Activated CD8-positive, alpha-beta T cell treated with anti-CD3 and anti-CD28 coated beads, Interleukin-2, amount 10 ng/mL, durations not matched to agents 7 days and 5 days (primary cell): ENCODE results near the gene GALM. TPM values are rescaled to one million over a fixed set of nuclear protein-coding genes. Genes with fewer than 3 reads are reported as not detected.
"Not testable (repeated sequence)": the region's sequence is repeated elsewhere in the genome, so short reads cannot be mapped to it uniquely, and the experiment has no call there.

Source experiments
- ATAC-seq: fragments of 150-1000 bp; cut with Tn5 transposase; one replicate; pipeline ENCODE4 v1.10.0; 2021; ENCODE audit warnings: moderate library complexity
- CTCF ChIA-PET: fragments of 350-600 bp; sonication (Branson Sonifier 250); formaldehyde crosslinking; loops from one replicate; lab custom pipeline; 2021; ENCODE audit warnings: antibody characterized with exemption; lab: Charles Lee
- POLR2A ChIA-PET: fragments of 350-600 bp; sonication (Branson Sonifier 250); formaldehyde crosslinking; loops from one replicate; lab custom pipeline; 2021; ENCODE audit warnings: antibody characterized with exemption; lab: Charles Lee
- DNase-seq: peaks from one replicate; pipeline ENCODE4 v3.0.0-alpha.2; 2020
- H3K27ac Mint-ChIP-seq: one replicate; pipeline ENCODE4 v1.8.0; 2021; ENCODE audit warnings: mild to moderate bottlenecking, mixed read lengths
- H3K27me3 Mint-ChIP-seq: one replicate; pipeline ENCODE4 v1.8.0; 2021; ENCODE audit warnings: low read depth, mixed read lengths
- H3K36me3 Mint-ChIP-seq: one replicate; pipeline ENCODE4 v1.8.0; 2021; ENCODE audit warnings: low read depth, mixed read lengths
- H3K4me1 Mint-ChIP-seq: one replicate; pipeline ENCODE4 v1.8.0; 2021; ENCODE audit warnings: low read depth, mixed read lengths
- H3K4me3 Mint-ChIP-seq: one replicate; pipeline ENCODE4 v1.8.0; 2021; ENCODE audit warnings: mild to moderate bottlenecking, mixed read lengths
- H3K9me3 Mint-ChIP-seq: one replicate; pipeline ENCODE4 v1.8.0; 2022; ENCODE audit warnings: mixed read lengths; ENCODE audit not compliant: insufficient read depth
- total RNA-seq, 2 experiments: library from RNA; stranded (reverse); gene quantifications; one replicate each; pipeline ENCODE4 v1.2.3, GENCODE V29; 2021

Gene GALM
- total RNA-seq, 2 experiments from 2014 or later, result 27.6 TPM

- DNase-seq (peak; percentile 63), ATAC-seq (peak; percentile 33)
- peaks cover 57% of the 10 kb centered on the region for H3K4me1 Mint-ChIP-seq
- POLR2A ChIA-PET, result interaction anchor here (0.6 to 6.4 kb wide), 46 partner anchors 7 to 479 kb away, joined by 3 to 85 read pairs (median 6); partner anchors contain the start of genes ATL2, DHX57, GALM and GEMIN6
- H3K27ac Mint-ChIP-seq, result peak overlapping the region; percentile 98
- H3K9me3 Mint-ChIP-seq, result no peaks in the 10 kb centered on the region
- peaks cover 56% of the 10 kb centered on the region for H3K36me3 Mint-ChIP-seq
- H3K27me3 Mint-ChIP-seq, result no peaks in the 10 kb centered on the region
- peak overlapping the region; percentile 93 for H3K4me3 Mint-ChIP-seq
- CTCF ChIA-PET, result interaction anchor here (0.8 to 1.4 kb wide), 4 partner anchors 9 to 169 kb away, joined by 3 to 9 read pairs (median 4); no protein-coding TSS in a partner anchor
Measured at GRCh38 chr2:38750011-38750890, 84.3 kb downstream of the GALM start.

DNA sequence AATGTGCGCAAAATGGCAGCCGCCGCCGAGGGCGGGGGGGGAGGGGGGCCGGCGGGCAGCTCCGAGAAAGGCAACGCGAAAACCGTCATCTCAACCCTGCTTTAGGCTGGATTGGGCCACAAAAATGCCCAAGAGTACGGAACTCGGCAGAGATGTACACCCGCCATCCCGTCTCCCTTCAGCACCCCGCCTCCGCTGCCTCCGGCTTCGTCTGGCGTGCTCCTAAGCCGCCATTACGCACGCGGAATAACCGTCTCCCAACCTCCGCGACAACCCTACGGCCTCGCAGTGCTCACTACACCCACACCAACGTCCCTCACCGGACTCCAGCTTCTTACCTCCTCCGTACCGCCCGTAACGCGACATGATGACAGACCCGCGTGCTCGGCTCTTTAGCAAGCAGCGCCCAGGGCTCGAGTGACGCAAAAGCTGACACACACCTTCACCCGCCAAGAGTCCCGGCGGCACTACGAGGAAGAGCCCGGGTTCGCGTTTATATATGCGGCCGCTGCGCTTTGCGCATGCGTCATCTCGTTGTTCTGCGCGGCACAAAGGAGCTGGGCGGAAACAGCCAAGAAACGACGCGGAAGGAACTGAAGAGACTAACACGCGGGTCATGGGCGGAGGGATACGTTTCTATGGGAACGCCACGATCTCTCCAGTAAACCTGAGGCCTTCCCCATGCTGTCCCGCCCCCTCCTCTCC lies 85.1 kb downstream of the GALM start, which contains the start of gene SRSF7:
Gene SRSF7, minus strand, starts transcription at position 471 of the 705 bp plus-strand sequence. Its CDS starts 105 bp downstream, at position 366.
- CTCF ChIA-PET, result interaction anchor here (0.8 to 1.4 kb wide), 10 partner anchors 9 to 169 kb away, joined by 3 to 9 read pairs (median 4); no protein-coding TSS in a partner anchor
- Mint-ChIP-seq H3K4me1 (peaks cover 49% of the 10 kb centered on the region), H3K9me3 (no peaks in the 10 kb centered on the region), H3K27me3 (no peaks in the 10 kb centered on the region), H3K27ac (peak within 1 kb of the TSS; percentile 98), H3K36me3 (peaks cover 48% of the 10 kb centered on the region), H3K4me3 (peak within 1 kb of the TSS; percentile 93)
- peak; percentile 79 for ATAC-seq
- POLR2A ChIA-PET, result interaction anchor here (0.6 to 6.4 kb wide), 89 partner anchors 8 to 1502 kb away, joined by 3 to 85 read pairs (median 4); partner anchors contain the start of genes ATL2, DHX57, GALM and GEMIN6
- DNase-seq, result peak; percentile 98

DNA sequence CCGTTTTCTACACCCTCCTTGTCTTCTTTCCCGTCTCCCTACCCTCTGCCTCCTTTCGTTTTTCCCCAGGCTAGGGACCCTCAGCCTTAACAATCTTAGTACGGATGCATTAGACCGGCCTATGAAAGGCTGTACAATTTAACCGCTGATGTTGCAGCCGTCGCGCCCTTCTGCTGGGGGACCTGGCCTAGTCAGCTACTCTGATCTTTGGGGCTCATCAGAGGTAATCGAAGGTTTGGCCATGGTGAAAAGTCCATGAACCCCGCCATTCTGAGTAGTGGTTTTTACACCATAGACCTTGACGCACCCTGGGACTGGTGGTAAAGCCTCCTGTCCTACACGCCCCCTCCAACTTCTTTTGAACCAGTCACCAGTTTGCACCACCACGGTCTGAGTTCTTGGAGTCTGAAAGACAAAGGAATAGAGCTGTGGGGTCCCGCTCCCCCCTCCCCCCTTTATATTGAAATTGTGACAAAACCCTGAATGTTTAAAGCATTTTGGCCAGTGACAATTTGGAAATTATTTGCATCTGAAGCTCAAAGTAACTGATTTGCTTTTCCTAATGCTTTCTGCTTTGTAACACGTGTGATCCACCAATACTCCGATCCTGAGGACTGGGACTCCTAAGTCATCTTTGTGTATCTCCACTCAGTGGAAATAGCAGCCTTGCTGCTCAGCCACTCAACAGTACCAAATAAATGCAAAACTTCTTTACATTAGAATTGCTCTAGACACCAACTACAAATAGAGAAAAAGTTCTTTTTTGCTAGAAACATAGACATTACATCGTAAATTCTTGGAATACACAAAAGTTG lies 85.9 kb downstream of the GALM start:
- peaks cover 40% of the 10 kb centered on the region for H3K36me3 Mint-ChIP-seq
- H3K4me3 Mint-ChIP-seq, result peak overlapping the region; percentile 93
- ChIA-PET CTCF (interaction anchor here (0.9 to 1.5 kb wide), 10 partner anchors 9 to 170 kb away, joined by 3 to 9 read pairs (median 4); no protein-coding TSS in a partner anchor), POLR2A (interaction anchor here (0.6 to 6.4 kb wide), 84 partner anchors 9 to 1503 kb away, joined by 3 to 85 read pairs (median 4); partner anchors contain the start of genes ATL2, DHX57, GALM and GEMIN6)
- ATAC-seq, result no peak
- peak overlapping the region; percentile 98 for H3K27ac Mint-ChIP-seq
- peaks cover 41% of the 10 kb centered on the region for H3K4me1 Mint-ChIP-seq
- no peaks in the 10 kb centered on the region for H3K27me3 Mint-ChIP-seq
- DNase-seq, result no peak
- H3K9me3 Mint-ChIP-seq, result no peaks in the 10 kb centered on the region

DNA sequence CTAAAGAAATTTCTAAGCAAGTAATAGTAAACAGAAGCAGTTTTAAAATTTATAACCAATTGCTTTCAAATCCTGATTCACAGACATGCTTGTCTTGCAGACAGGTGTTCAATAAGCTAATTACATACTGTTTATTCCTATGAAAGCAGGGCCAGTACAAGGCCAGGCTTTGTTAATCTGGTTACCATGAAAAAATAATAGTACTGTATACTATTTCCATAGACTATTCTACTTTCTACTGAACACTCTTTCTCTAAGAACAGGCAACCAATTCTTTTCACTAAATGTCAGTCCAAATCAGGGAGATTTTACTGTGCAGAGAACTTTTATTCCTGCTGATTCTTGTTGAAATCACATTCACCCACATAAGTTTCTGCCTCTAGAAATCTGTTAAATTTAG lies 88.1 kb downstream of the GALM start:
- H3K36me3 Mint-ChIP-seq, result peaks cover 20% of the 10 kb centered on the region
- DNase-seq, result no peak
- H3K27ac Mint-ChIP-seq, result peak overlapping the region; percentile 82
- H3K9me3 Mint-ChIP-seq, result no peaks in the 10 kb centered on the region
- ChIA-PET CTCF (no interaction called here), POLR2A (interaction anchor here (1.0 to 1.6 kb wide), 2 partner anchors 10 to 153 kb away, joined by 3 to 4 read pairs; no protein-coding TSS in a partner anchor)
- H3K4me1 Mint-ChIP-seq, result peaks cover 20% of the 10 kb centered on the region
- no peak for ATAC-seq
- no peaks in the 10 kb centered on the region for H3K27me3 Mint-ChIP-seq
- peak overlapping the region; percentile 69 for H3K4me3 Mint-ChIP-seq

DNA sequence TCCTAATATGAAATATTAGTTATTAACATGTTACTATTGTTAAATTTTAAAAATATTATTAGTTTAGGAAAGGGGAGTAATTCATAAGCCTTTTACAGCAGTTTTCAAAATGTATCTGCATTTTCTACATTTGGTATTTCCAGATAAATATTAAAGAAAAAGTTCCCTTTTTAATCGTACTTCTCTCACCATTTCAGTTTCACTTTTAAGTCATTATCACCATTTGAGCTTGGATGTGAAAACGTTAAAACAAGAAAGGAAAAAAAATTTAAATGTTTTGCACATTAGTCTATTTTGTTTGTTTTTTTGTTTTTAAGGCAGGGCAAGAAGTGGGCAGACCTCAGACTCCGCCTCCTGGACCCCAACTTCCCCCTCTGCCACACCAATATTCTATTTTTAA lies 88.6 kb downstream of the GALM start:
- POLR2A ChIA-PET, result interaction anchor here (1.0 to 1.6 kb wide), 2 partner anchors 11 to 153 kb away, joined by 3 to 4 read pairs; no protein-coding TSS in a partner anchor
- H3K4me3 Mint-ChIP-seq, result peak overlapping the region; percentile 73
- H3K9me3 Mint-ChIP-seq, result no peaks in the 10 kb centered on the region
- peaks cover 17% of the 10 kb centered on the region for H3K4me1 Mint-ChIP-seq
- CTCF ChIA-PET, result no interaction called here
- H3K27ac Mint-ChIP-seq, result peak overlapping the region; percentile 83
- no peak for ATAC-seq
- H3K27me3 Mint-ChIP-seq, result no peaks in the 10 kb centered on the region
- DNase-seq, result no peak
- H3K36me3 Mint-ChIP-seq, result peaks cover 15% of the 10 kb centered on the region

- H3K9me3 Mint-ChIP-seq, H3K27me3 Mint-ChIP-seq, ATAC-seq, DNase-seq, H3K27ac Mint-ChIP-seq, H3K4me3 Mint-ChIP-seq, CTCF ChIA-PET, POLR2A ChIA-PET, H3K36me3 Mint-ChIP-seq: not testable (repeated sequence)
- peaks cover 14% of the 10 kb centered on the region for H3K4me1 Mint-ChIP-seq
Measured at GRCh38 chr2:38755891-38756290, 90.0 kb downstream of the GALM start.

GRCh38 chr2:38763228-38763627 lies 97.3 kb downstream of the GALM start:
- no peaks in the 10 kb centered on the region for H3K9me3 Mint-ChIP-seq
- peak overlapping the region; percentile 33 for H3K27ac Mint-ChIP-seq
- no peaks in the 10 kb centered on the region for H3K27me3 Mint-ChIP-seq
- H3K4me1 Mint-ChIP-seq, result peaks cover 13% of the 10 kb centered on the region
- CTCF ChIA-PET, result interaction anchor here (1.4 to 1.9 kb wide), 3 partner anchors 12 to 182 kb away, joined by 4 to 5 read pairs (median 4); partner anchors contain the start of genes GEMIN6 and SRSF7
- H3K36me3 Mint-ChIP-seq, result no peaks in the 10 kb centered on the region
- POLR2A ChIA-PET, result interaction anchor here (1.1 to 6.3 kb wide), 2 partner anchors 12 to 17 kb away, joined by 3 to 84 read pairs; partner anchors contain the start of gene SRSF7
- no peak overlapping the region for H3K4me3 Mint-ChIP-seq
- DNase-seq, result peak; percentile 55
- peak; percentile 85 for ATAC-seq

DNA sequence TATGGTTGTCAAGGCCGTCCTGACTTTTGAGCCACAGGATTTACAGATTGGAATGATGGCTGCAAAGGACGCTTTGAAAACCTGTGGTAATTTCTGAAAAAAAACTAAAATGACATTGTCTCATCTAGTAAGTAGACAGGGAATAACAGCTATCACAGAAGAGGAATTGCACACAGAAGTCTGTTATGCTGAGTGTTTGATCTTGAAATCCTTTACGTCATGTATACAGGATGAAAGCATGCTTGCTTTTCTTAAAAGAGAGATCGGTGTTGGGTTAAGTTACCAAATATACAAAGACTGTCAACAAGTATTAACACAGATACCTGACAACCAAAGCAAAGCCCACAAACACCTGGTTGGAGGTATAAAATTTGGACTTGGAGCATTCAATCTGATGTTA lies 97.8 kb downstream of the GALM start:
- POLR2A ChIA-PET, result interaction anchor here (1.1 to 6.3 kb wide), 2 partner anchors 12 to 18 kb away, joined by 3 to 84 read pairs; partner anchors contain the start of gene SRSF7
- no peak for ATAC-seq
- Mint-ChIP-seq H3K27ac (no peak overlapping the region), H3K4me3 (no peak overlapping the region), H3K9me3 (no peaks in the 10 kb centered on the region), H3K27me3 (no peaks in the 10 kb centered on the region), H3K36me3 (no peaks in the 10 kb centered on the region), H3K4me1 (peaks cover 13% of the 10 kb centered on the region)
- CTCF ChIA-PET, result interaction anchor here (0.9 to 1.9 kb wide), 5 partner anchors 13 to 182 kb away, joined by 3 to 5 read pairs (median 4); partner anchors contain the start of genes GEMIN6 and SRSF7
- no peak for DNase-seq

DNA sequence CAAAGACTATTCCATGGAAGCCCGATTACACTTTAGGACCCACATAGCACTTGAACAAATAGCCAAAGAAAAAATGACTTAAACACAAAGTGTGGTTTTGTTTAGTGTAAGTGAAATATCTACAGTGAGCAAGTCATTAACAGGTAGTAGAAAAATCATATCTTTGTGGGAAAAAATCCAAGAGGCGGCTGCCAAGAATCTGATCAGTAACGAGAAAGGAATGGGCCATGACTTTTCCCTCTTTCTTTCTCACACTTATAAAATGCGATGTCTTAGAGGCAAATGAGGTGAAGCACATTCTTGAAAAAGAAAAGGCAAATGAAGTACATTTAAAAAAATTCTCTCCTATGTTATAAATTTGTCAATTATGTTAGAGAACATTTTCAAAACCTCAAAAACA lies 99.2 kb downstream of the GALM start:
- no peak overlapping the region for H3K4me3 Mint-ChIP-seq
- H3K27me3 Mint-ChIP-seq, result no peaks in the 10 kb centered on the region
- H3K4me1 Mint-ChIP-seq, result peaks cover 13% of the 10 kb centered on the region
- DNase-seq (no peak), ATAC-seq (no peak)
- ChIA-PET POLR2A (interaction anchor here (6.3 kb wide), 1 partner anchor 14 kb away, joined by 84 read pairs; the partner anchor contains the start of gene SRSF7), CTCF (interaction anchor here (1.2 kb wide), 1 partner anchor 174 kb away, joined by 3 read pairs; no protein-coding TSS in a partner anchor)
- H3K27ac Mint-ChIP-seq, result no peak overlapping the region
- H3K9me3 Mint-ChIP-seq, result no peaks in the 10 kb centered on the region
- no peaks in the 10 kb centered on the region for H3K36me3 Mint-ChIP-seq

DNA sequence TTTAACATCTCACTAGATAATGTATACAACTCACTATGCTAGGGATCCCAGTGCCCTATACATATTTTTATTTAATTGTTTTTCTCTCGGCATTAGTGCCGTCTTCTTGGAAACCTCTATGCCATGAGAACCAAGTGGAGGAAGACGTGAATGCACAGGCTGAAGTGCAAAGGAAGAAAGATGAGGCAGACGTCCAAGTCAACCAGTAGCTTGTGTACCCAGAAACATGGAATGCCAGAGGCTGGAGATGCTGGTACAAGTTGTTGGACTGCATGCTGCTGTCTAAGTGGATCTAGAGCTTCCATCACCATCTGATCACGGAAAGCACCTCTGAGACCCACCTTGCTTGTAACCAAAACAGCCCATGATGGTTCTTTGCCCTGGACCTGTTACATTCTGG lies 99.6 kb downstream of the GALM start:
- Mint-ChIP-seq H3K9me3 (no peaks in the 10 kb centered on the region), H3K36me3 (no peaks in the 10 kb centered on the region), H3K27ac (no peak overlapping the region), H3K4me1 (peaks cover 13% of the 10 kb centered on the region), H3K27me3 (no peaks in the 10 kb centered on the region), H3K4me3 (no peak overlapping the region)
- no peak for ATAC-seq
- POLR2A ChIA-PET, result no interaction called here
- CTCF ChIA-PET, result no interaction called here
- DNase-seq, result no peak
